GM12878 (cell line): ENCODE data around the gene HPS3.

Source experiments
- CEBPB ChIP-seq, 2 experiments: fragments of 150-350 bp in 1 of 2; IDR thresholded peaks; 2 replicates each; pipeline ENCODE4 v1.6.1; 2012 to 2014; ENCODE audit warnings: low read depth in 2 of 2, low read length in 2 of 2, borderline replicate concordance in 1 of 2, inconsistent platforms in 1 of 2
- TF ChIP-seq, protein P1 (sequence below), 3 experiments: IDR thresholded peaks in 2 of 3; conservative IDR thresholded peaks in 1 of 3; 2 replicates each; pipeline ENCODE4 v1.5.1; 2011; ENCODE audit warnings: low read depth in 3 of 3, low read length in 3 of 3, mild to moderate bottlenecking in 3 of 3, control low read depth in 2 of 3, moderate library complexity in 2 of 3, inconsistent platforms in 1 of 3, mixed read lengths in 1 of 3; ENCODE audit not compliant: control insufficient read depth in 2 of 3, insufficient read depth in 1 of 3; ENCODE audit errors: extremely low read depth in 1 of 3

DNA sequence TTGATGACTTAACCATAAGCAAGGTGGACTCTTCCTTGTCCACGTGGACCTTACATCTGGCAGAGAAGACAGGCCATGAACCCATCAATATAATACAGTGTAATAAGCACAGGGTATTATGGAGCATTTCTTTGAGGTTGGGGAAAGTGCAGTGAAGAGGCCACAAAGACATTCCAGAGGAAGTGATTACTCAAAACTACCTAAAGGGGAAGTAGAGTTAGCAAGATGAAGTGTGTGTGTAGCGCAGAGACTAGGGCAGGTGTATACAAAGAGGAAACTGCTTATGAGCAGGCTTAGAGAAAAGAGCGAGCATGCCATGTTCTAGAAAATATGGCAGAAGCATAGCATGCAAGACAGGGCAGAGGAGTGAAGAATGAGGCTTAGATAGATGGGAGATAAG lies 74.3 kb downstream of the HPS3 start:
- TF ChIP-seq, protein P1, sequence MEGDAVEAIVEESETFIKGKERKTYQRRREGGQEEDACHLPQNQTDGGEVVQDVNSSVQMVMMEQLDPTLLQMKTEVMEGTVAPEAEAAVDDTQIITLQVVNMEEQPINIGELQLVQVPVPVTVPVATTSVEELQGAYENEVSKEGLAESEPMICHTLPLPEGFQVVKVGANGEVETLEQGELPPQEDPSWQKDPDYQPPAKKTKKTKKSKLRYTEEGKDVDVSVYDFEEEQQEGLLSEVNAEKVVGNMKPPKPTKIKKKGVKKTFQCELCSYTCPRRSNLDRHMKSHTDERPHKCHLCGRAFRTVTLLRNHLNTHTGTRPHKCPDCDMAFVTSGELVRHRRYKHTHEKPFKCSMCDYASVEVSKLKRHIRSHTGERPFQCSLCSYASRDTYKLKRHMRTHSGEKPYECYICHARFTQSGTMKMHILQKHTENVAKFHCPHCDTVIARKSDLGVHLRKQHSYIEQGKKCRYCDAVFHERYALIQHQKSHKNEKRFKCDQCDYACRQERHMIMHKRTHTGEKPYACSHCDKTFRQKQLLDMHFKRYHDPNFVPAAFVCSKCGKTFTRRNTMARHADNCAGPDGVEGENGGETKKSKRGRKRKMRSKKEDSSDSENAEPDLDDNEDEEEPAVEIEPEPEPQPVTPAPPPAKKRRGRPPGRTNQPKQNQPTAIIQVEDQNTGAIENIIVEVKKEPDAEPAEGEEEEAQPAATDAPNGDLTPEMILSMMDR (IDR thresholded peaks at IDR 0.05 in 2 of 3, conservative IDR thresholded peaks at IDR 0.05 in 1 of 3; ENCODE audit: control insufficient read depth in 2 of 3, extremely low read depth in 1 of 3, insufficient read depth in 1 of 3, low read depth in 3 of 3, low read length in 3 of 3): no peak
- TF ChIP-seq CEBPB (IDR thresholded peaks at IDR 0.05; ENCODE audit: borderline replicate concordance in 1 of 2, low read depth in 2 of 2, low read length in 2 of 2): no peak
